Chondrocyte (in vitro differentiated cells): ENCODE data around the gene TMEM244. TPM values are rescaled to one million over a fixed set of nuclear protein-coding genes. Genes with fewer than 3 reads are reported as not detected.

Source experiments
- DNase-seq: peaks from one replicate; pipeline ENCODE4 v3.0.0; 2021; ENCODE audit warnings: mixed read lengths, low spot score
- H3K27ac Mint-ChIP-seq: one replicate; pipeline ENCODE4 v1.8.0; 2021; ENCODE audit warnings: mild to moderate bottlenecking, moderate library complexity, mixed read lengths; ENCODE audit not compliant: unreplicated experiment
- H3K27me3 Mint-ChIP-seq: 2 replicates; pipeline ENCODE4 v1.8.0; 2021; ENCODE audit warnings: low read depth, mixed read lengths
- H3K36me3 Mint-ChIP-seq: 2 replicates; pipeline ENCODE4 v1.8.0; 2021; ENCODE audit warnings: low read depth, mixed read lengths
- H3K4me1 Mint-ChIP-seq: 2 replicates; pipeline ENCODE4 v1.8.0; 2021; ENCODE audit warnings: low read depth, mild to moderate bottlenecking, mixed read lengths
- H3K4me3 Mint-ChIP-seq: one replicate; pipeline ENCODE4 v1.8.0; 2021; ENCODE audit warnings: mild to moderate bottlenecking, moderate library complexity, mixed read lengths; ENCODE audit not compliant: unreplicated experiment
- H3K9me3 Mint-ChIP-seq: 2 replicates; pipeline ENCODE4 v1.8.0; 2021; ENCODE audit warnings: low read depth, mixed read lengths
- CTCF ChIP-seq: fragments of 200-600 bp; sonication (generic); IDR thresholded peaks from 2 replicates; pipeline ENCODE4 v1.5.0; 2021; ENCODE audit warnings: antibody characterized with exemption, mild to moderate bottlenecking, moderate library complexity
- total RNA-seq: library from RNA; stranded (reverse); gene quantifications from 3 replicates; pipeline ENCODE4 v1.2.1, GENCODE V29; 2021

TMEM244 gene
- total RNA-seq, 1 donor from 2014 or later, result not detected

- Mint-ChIP-seq H3K27ac (no peak overlapping the region), H3K9me3 (no peaks in the 10 kb centered on the region), H3K27me3 (peaks cover 2% of the 10 kb centered on the region), H3K36me3 (peaks cover 1% of the 10 kb centered on the region), H3K4me1 (peaks cover 3% of the 10 kb centered on the region), H3K4me3 (no peak overlapping the region)
- no peak for TF ChIP-seq CTCF
- no peak for DNase-seq
These were observed 73.3 kb downstream of the TMEM244 start for GRCh38 chr6:129787816-129788215.

DNA sequence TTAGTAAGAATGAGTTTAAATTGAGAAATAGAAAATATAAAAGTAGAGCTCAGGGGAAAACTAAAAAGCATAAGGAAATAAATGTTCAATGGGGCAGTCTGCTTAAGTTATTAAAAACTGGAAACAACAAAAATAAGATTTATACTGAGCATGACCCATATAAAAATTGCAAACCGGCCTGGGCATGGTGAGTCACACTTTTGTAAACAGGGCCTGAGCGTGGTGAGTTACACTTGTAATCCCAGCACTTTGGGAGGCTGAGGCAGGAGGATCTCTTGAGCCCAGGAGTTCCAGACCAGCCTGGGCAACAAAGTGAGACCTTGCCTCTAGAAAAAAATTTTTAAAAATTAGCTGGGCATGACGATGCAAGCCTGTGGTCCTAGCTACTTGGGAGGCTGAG is 74.6 kb downstream of the TMEM244 start:
- Mint-ChIP-seq H3K27ac (no peak overlapping the region), H3K4me3 (no peak overlapping the region), H3K27me3 (no peaks in the 10 kb centered on the region), H3K36me3 (peaks cover 4% of the 10 kb centered on the region), H3K9me3 (peaks cover 7% of the 10 kb centered on the region), H3K4me1 (peaks cover 3% of the 10 kb centered on the region)
- TF ChIP-seq CTCF, result no peak
- no peak for DNase-seq

DNA sequence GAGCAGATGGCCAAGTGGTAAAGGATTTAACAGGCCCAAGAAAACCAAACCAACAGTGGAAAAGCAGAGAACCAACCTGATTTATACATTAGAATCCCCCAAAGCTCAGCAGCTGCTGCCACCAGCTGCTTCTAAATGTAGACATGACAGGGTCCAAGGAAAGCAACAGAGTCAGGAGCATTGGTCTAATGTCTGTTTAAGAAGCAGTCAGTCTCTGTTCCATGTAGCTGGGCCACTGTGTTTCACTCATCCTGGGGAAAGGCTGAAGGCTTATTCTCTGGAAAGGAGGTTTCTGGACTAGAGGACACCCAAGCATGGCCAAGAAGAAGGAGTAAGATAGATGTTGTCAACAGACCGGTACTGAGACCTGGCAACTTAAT is 75.4 kb downstream of the TMEM244 start:
- Mint-ChIP-seq H3K9me3 (peaks cover 10% of the 10 kb centered on the region), H3K27me3 (no peaks in the 10 kb centered on the region), H3K4me3 (no peak overlapping the region), H3K4me1 (peaks cover 3% of the 10 kb centered on the region), H3K36me3 (peaks cover 4% of the 10 kb centered on the region), H3K27ac (no peak overlapping the region)
- no peak for TF ChIP-seq CTCF
- DNase-seq, result no peak

DNA sequence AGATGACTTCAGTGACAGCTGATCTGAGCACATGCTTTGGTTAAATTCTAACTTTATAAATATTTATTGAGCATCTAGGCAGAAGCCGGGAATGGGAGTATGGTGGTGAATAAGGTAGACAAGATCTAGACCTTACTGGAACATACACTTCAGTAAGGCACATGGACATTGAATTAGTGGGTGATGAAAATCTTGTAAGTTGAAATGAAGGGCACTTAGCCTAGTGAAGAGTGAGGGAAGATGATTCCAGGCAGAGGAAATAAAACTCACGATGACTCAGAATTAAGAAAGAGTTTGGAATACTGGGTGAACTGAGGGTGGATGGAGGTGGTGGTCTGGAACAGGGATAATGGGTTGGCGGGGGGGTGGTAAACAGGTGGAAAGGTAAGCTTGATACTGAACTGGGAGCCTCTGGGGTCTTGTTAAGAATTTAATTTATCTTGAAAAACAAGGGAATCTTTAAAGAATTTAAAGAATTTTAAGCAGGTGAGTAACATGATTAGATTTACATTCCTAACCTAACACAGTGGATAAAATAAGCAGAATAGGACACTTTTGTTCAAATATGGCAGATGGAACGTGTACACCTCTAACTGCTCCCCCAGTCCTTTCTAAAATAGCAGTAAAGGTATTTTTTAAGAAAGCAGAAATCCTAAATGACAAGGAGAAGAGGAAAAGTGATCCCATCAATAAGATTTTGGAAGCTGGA is 75.9 kb downstream of the TMEM244 start:
- no peak for TF ChIP-seq CTCF
- Mint-ChIP-seq H3K27me3 (no peaks in the 10 kb centered on the region), H3K36me3 (peaks cover 4% of the 10 kb centered on the region), H3K4me3 (no peak overlapping the region), H3K9me3 (peaks cover 12% of the 10 kb centered on the region), H3K4me1 (peaks cover 3% of the 10 kb centered on the region), H3K27ac (no peak overlapping the region)
- no peak for DNase-seq

Other genes with a start within 250 kb of the TMEM244 start
- gene ARHGAP18, start 151.1 kb downstream of the TMEM244 start, total RNA-seq, result 8.0 to 14.0 TPM (median 10.3 TPM) in 3 replicates
- gene L3MBTL3, start 157.3 kb upstream of the TMEM244 start, total RNA-seq, result 10.0 to 16.7 TPM (median 15.4 TPM) in 3 replicates